Measurements from ENCODE around the gene MACROD2.

DNA sequence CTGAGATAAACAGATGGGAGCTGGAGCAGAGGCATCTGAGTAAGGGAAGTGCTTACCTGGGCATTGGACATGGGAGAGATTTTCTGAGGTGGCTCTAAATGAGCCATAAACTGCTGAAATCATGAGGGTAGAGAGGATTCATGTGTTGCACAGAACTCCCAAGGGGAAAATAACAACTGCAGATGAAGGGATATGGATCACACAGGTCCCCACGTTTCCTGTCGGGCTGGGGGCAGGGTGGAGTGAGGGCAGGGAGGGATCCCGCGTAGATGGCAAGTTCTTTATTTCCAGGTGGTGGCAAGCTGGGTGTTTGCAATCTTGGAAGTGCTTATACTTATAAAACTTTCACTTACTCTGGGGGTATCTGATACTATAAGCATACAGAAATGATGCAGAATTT lies 764.7 kb downstream of the MACROD2 start:
- TF ChIP-seq CTCF (IDR thresholded peaks at IDR 0.05) (no peak), POLR2AphosphoS5 (IDR thresholded peaks at IDR 0.05) (no peak), EP300 (IDR thresholded peaks at IDR 0.05) (no peak)

All from suprapubic skin (tissue), 4 donors.